A549 (cell line): Measurements from ENCODE around the gene CD151. TPM values are rescaled to one million over a fixed set of nuclear protein-coding genes. Genes with fewer than 3 reads are reported as not detected.

Experiments used
- ATAC-seq, 2 experiments: fragments of 200-7000 bp in 1 of 2; fragments of >200 bp in 1 of 2; cut with Nextera tagmentation in 1 of 2; cut with Tn5 transposase in 1 of 2; 3 replicates each; pipeline versions ENCODE4 v1.8.0 to v1.9.1; 2018 to 2020; ENCODE audit warnings: mild to moderate bottlenecking in 1 of 2, moderate library complexity in 1 of 2
- CTCF ChIA-PET: fragments of 300-600 bp; sonication (Branson Sonifier 250); formaldehyde crosslinking; extraction: SDS; loops from one replicate; lab custom pipeline; 2021; ENCODE audit warnings: antibody characterized with exemption, inconsistent platforms; lab: Yijun Ruan, JAX
- POLR2A ChIA-PET: fragments of 350-600 bp; formaldehyde crosslinking; extraction: SDS; loops from one replicate; lab custom pipeline; 2021; ENCODE audit warnings: antibody characterized with exemption, inconsistent platforms; lab: Yijun Ruan, JAX
- DNase-seq, 2 experiments: peaks; one replicate each; pipeline versions ENCODE4 v3.0.0 to v3.0.0-alpha.2; 2011 to 2016; ENCODE audit warnings: low read depth in 1 of 2, low spot score in 1 of 2
- FAIRE-seq: peaks from 2 replicates; lab custom pipeline; 2011; peaks lifted over from hg19 to GRCh38; lab: Jason Lieb, UNC
- H3K27ac ChIP-seq, 2 experiments: fragments of >200 bp; sonication (Bioruptor Twin); formaldehyde crosslinking; 3 replicates each; pipeline ENCODE4 v1.5.1; 2016 to 2017
- H3K4me1 ChIP-seq: fragments of >200 bp; sonication (Bioruptor Twin); formaldehyde crosslinking; 3 replicates; pipeline ENCODE4 v1.6.1; 2016
- H3K4me2 ChIP-seq: fragments of >200 bp; sonication (Bioruptor Twin); formaldehyde crosslinking; 3 replicates; pipeline ENCODE4 v1.6.1; 2016
- H3K4me3 ChIP-seq: fragments of >200 bp; sonication (Bioruptor Twin); formaldehyde crosslinking; 3 replicates; pipeline ENCODE4 v1.5.1; 2016
- H3K9me3 ChIP-seq: fragments of >200 bp; sonication (Bioruptor Twin); formaldehyde crosslinking; 3 replicates; pipeline ENCODE4 v1.6.1; 2016
- BCL3 ChIP-seq: fragments of >200 bp; sonication (Bioruptor Twin); formaldehyde crosslinking; IDR thresholded peaks from 3 replicates; pipeline ENCODE4 v1.6.1; 2016
- CBX2 ChIP-seq: fragments of 200-600 bp; sonication (generic); IDR thresholded peaks from 2 replicates; pipeline ENCODE4 v1.6.1; 2016; ENCODE audit warnings: low read depth, mild to moderate bottlenecking, borderline replicate concordance
- CHD2 ChIP-seq: fragments of 150-350 bp; IDR thresholded peaks from 2 replicates; pipeline ENCODE4 v1.6.1; 2014; ENCODE audit warnings: low read length; ENCODE audit not compliant: partially characterized antibody
- CHD4 ChIP-seq: fragments of 200-600 bp; sonication (generic); IDR thresholded peaks from 2 replicates; pipeline ENCODE4 v1.6.1; 2016; ENCODE audit warnings: antibody characterized with exemption, mild to moderate bottlenecking, borderline replicate concordance
- EP300 ChIP-seq, 2 experiments: fragments of >200 bp; sonication (Bioruptor Twin); formaldehyde crosslinking; IDR thresholded peaks; 2 replicates in 1 of 2; 3 replicates in 1 of 2; pipeline ENCODE4 v1.6.1; 2016 to 2017
- FOXS1 ChIP-seq: fragments of 250-450 bp; sonication (Bioruptor Pico); IDR thresholded peaks from 2 replicates; pipeline ENCODE4 v1.5.0; 2020; ENCODE audit warnings: mild to moderate bottlenecking, moderate library complexity
- HOXA7 ChIP-seq: fragments of 250-450 bp; sonication (Bioruptor Pico); IDR thresholded peaks from 2 replicates; pipeline ENCODE4 v1.5.0; 2020; ENCODE audit warnings: mild to moderate bottlenecking, moderate library complexity
- HOXB13 ChIP-seq: fragments of 250-450 bp; sonication (Bioruptor Pico); IDR thresholded peaks from 2 replicates; pipeline ENCODE4 v1.5.0; 2020; ENCODE audit warnings: low read depth, mild to moderate bottlenecking, moderate library complexity
- JUNB ChIP-seq: fragments of >200 bp; sonication (Bioruptor Twin); formaldehyde crosslinking; IDR thresholded peaks from 2 replicates; pipeline ENCODE4 v1.6.1; 2016
- KDM5A ChIP-seq: fragments of 200-600 bp; sonication (generic); IDR thresholded peaks from 2 replicates; pipeline ENCODE4 v1.6.1; 2016; ENCODE audit warnings: antibody characterized with exemption, mild to moderate bottlenecking
- MAFK ChIP-seq: fragments of 450-650 bp; IDR thresholded peaks from 2 replicates; pipeline ENCODE4 v1.6.1; 2014; ENCODE audit not compliant: partially characterized antibody
- MYC ChIP-seq: IDR thresholded peaks from 2 replicates; pipeline ENCODE4 v1.6.1; 2012; ENCODE audit warnings: mild to moderate bottlenecking, inconsistent platforms, low read length, improper control_type of control experiment, borderline replicate concordance
- NFE2L2 ChIP-seq: fragments of 150-350 bp; conservative IDR thresholded peaks from 2 replicates; pipeline ENCODE4 v1.6.1; 2014; ENCODE audit warnings: low read length
- NR3C1 ChIP-seq: fragments of >200 bp; sonication (Bioruptor Twin); formaldehyde crosslinking; IDR thresholded peaks from 3 replicates; pipeline ENCODE4 v1.6.1; 2017
- PHF8 ChIP-seq: fragments of 200-600 bp; sonication (generic); IDR thresholded peaks from 2 replicates; pipeline ENCODE4 v1.6.1; 2016; ENCODE audit warnings: low read depth, mild to moderate bottlenecking, antibody characterized with exemption, moderate library complexity, borderline replicate concordance
- RARB ChIP-seq: fragments of 250-450 bp; sonication (Bioruptor Pico); IDR thresholded peaks from 2 replicates; pipeline ENCODE4 v1.8.0; 2021; ENCODE audit warnings: mild to moderate bottlenecking, moderate library complexity
- RCOR1 ChIP-seq: fragments of 150-350 bp; IDR thresholded peaks from 2 replicates; pipeline ENCODE4 v1.6.1; 2014; ENCODE audit warnings: antibody characterized with exemption, low read length, low read depth
- TFCP2L1 ChIP-seq: fragments of 250-450 bp; sonication (Bioruptor Pico); IDR thresholded peaks from 2 replicates; pipeline ENCODE4 v1.5.0; 2021; ENCODE audit warnings: mild to moderate bottlenecking
- TP53 ChIP-seq: fragments of 250-450 bp; sonication (Bioruptor Pico); IDR thresholded peaks from 2 replicates; pipeline ENCODE4 v1.5.0; 2021; ENCODE audit warnings: mild to moderate bottlenecking, moderate library complexity
- ZSCAN20 ChIP-seq: fragments of 250-450 bp; sonication (Bioruptor Pico); IDR thresholded peaks from 2 replicates; pipeline ENCODE4 v1.8.0; 2022; ENCODE audit warnings: mild to moderate bottlenecking, moderate library complexity
- WGBS: methylation state at CpG from one replicate; pipeline ENCODE4 v1.1.6; 2017; ENCODE audit errors: missing lambda C conversion rate; 5-methylcytosine and 5-hydroxymethylcytosine counted together
- polyA plus RNA-seq, 4 experiments: library from polyadenylated mRNA; depleted of rRNA in 3 of 4; stranded (reverse); fragments of >200 nt; fragmentation: RNase III in 1 of 4; extraction: RNeasy Plus Mini Kit Qiagen cat#74134 plus additional on column Dnase treatment in 1 of 4; gene quantifications; 2 replicates in 3 of 4; 3 replicates in 1 of 4; pipeline ENCODE4 v1.2.3, GENCODE V29; 2011 to 2017
- TF ChIP-seq, protein P1 (sequence below): fragments of >200 bp; sonication (Bioruptor Twin); formaldehyde crosslinking; IDR thresholded peaks from 2 replicates; pipeline ENCODE4 v1.6.1; 2016
- TF ChIP-seq, protein P2 (sequence below): IDR thresholded peaks from 2 replicates; pipeline ENCODE4 v1.6.1; 2012
- TF ChIP-seq, protein P3 (sequence below): fragments of >200 bp; sonication (Bioruptor Twin); formaldehyde crosslinking; IDR thresholded peaks from 3 replicates; pipeline ENCODE4 v1.5.1; 2016
- TF ChIP-seq, protein P4 (sequence below): fragments of 250-450 bp; sonication (Bioruptor Pico); IDR thresholded peaks from 2 replicates; pipeline ENCODE4 v1.5.0; 2020; ENCODE audit warnings: low read depth, mild to moderate bottlenecking, moderate library complexity

Gene CD151
- polyA plus RNA-seq, 2 of the 4 experiments (the other 2 are of a cell fraction): 409 to 701 TPM

DNA sequence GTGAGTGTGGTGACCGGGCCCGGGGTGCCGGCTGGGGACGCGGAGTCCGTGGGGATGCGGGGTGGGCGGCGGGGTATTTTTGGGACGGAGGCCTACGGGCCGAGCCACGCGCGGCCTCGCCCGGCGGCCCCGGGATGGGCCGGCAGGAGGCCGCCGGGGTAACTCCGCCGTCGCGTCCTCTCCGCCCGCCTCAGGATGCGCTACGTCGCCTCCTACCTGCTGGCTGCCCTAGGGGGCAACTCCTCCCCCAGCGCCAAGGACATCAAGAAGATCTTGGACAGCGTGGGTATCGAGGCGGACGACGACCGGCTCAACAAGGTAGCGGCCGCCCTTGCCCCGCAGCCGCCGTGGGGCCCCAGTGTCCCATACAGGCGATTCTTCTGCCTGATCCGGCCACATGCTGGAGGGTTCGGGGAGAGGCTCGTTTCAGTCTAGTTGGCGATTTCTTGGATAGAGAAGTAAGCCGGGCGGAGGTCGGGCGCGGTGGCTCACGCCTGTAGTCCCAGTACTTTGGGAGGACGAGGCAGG is 22.6 kb upstream of the CD151 start (continued):
- no peak for TF ChIP-seq CHD2
- TF ChIP-seq RARB: no peak
- no peak for TF ChIP-seq FOXS1 (CRISPR knock-in tag)
- TF ChIP-seq NR3C1: no peak
- TF ChIP-seq, protein P1, sequence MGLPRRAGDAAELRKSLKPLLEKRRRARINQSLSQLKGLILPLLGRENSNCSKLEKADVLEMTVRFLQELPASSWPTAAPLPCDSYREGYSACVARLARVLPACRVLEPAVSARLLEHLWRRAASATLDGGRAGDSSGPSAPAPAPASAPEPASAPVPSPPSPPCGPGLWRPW: no peak

DNA sequence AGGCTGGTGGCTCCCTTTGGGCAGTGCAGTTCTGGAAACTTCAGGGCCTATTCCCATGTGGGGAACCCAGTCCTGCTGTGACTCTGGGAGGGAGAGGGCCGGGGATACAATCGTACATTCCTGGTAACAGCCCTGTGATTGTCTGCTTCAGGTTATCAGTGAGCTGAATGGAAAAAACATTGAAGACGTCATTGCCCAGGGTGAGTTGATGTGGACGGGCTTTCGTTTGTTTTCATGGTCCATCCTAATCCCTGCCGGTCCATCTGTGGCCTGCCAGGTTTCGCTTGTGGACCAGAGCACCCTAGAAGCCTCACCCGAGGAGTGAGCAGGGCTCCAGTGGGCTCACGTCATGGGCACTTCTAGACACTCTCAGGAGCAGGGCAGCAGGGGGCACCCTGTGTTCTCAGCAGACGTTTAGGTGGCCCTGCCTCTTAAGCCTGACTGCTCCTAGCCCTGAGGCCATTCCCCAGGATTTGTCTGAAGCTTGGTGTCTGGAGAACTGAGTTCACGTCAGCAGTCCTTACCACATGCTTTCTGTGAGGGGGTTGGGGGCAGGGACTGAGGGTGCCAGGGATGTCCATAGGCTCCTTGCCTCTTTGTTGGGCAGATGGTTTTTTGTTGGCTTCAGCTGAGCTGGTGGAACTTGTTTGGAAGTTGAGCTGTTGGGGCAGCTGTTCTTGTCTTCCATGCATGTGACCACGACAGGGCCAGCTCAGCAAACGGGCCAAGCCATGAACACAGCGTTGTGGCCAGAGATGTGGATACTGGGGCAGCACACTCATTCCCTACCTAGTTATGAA is 21.1 kb upstream of the CD151 start:
- TF ChIP-seq, protein P1: no peak
- no peak for TF ChIP-seq MAFK
- TF ChIP-seq CBX2: no peak
- no peak for TF ChIP-seq ZSCAN20
- no peak for TF ChIP-seq NFE2L2
- TF ChIP-seq, protein P2, sequence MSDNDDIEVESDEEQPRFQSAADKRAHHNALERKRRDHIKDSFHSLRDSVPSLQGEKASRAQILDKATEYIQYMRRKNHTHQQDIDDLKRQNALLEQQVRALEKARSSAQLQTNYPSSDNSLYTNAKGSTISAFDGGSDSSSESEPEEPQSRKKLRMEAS: no peak
- TF ChIP-seq HOXB13: no peak
- TF ChIP-seq TP53: no peak
- TF ChIP-seq RCOR1: no peak
- no peak for TF ChIP-seq PHF8
- TF ChIP-seq CHD4: no peak
- TF ChIP-seq MYC: no peak
- TF ChIP-seq EP300 (IDR thresholded peaks at IDR 0.05): no peak
- TF ChIP-seq, protein P3, sequence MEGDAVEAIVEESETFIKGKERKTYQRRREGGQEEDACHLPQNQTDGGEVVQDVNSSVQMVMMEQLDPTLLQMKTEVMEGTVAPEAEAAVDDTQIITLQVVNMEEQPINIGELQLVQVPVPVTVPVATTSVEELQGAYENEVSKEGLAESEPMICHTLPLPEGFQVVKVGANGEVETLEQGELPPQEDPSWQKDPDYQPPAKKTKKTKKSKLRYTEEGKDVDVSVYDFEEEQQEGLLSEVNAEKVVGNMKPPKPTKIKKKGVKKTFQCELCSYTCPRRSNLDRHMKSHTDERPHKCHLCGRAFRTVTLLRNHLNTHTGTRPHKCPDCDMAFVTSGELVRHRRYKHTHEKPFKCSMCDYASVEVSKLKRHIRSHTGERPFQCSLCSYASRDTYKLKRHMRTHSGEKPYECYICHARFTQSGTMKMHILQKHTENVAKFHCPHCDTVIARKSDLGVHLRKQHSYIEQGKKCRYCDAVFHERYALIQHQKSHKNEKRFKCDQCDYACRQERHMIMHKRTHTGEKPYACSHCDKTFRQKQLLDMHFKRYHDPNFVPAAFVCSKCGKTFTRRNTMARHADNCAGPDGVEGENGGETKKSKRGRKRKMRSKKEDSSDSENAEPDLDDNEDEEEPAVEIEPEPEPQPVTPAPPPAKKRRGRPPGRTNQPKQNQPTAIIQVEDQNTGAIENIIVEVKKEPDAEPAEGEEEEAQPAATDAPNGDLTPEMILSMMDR: no peak
- no peak for TF ChIP-seq BCL3
- TF ChIP-seq KDM5A: no peak
- 66% methylated on average over 12 of the region's 14 CpGs for WGBS
- peak overlapping the region; percentile 95 to 97 for H3K27ac ChIP-seq
- H3K4me3 ChIP-seq: peak overlapping the region; percentile 94
- ChIA-PET POLR2A (interaction anchor here (1.1 to 1.5 kb wide), 2 partner anchors 7 to 22 kb away, joined by 3 to 6 read pairs; partner anchors contain the start of gene PNPLA2), CTCF (interaction anchor here (0.9 to 1.2 kb wide), 2 partner anchors 9 to 13 kb away, joined by 3 to 7 read pairs; no protein-coding TSS in a partner anchor)
- H3K9me3 ChIP-seq: no peaks in the 10 kb centered on the region
- peaks cover 37% of the 10 kb centered on the region for H3K4me1 ChIP-seq
- no peak for DNase-seq
- ATAC-seq: no peak
- FAIRE-seq: no peak
- H3K4me2 ChIP-seq: peak overlapping the region; percentile 87

- peaks cover 37% of the 10 kb centered on the region for H3K4me1 ChIP-seq
- FAIRE-seq (no peak), ATAC-seq (no peak)
- TF ChIP-seq CHD2 (no peak), TP53 (no peak), BCL3 (no peak), JUNB (no peak), TFCP2L1 (CRISPR knock-in tag) (no peak), HOXA7 (CRISPR knock-in tag) (no peak)
- TF ChIP-seq, protein P4, sequence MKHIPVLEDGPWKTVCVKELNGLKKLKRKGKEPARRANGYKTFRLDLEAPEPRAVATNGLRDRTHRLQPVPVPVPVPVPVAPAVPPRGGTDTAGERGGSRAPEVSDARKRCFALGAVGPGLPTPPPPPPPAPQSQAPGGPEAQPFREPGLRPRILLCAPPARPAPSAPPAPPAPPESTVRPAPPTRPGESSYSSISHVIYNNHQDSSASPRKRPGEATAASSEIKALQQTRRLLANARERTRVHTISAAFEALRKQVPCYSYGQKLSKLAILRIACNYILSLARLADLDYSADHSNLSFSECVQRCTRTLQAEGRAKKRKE (CRISPR knock-in tag): no peak
- TF ChIP-seq, all 56 proteins: peak for 0
- POLR2A ChIA-PET: interaction anchor here (1.1 kb wide), 1 partner anchor 22 kb away, joined by 3 read pairs; no protein-coding TSS in a partner anchor
- DNase-seq: no peak
- Histone ChIP-seq H3K9me3 (no peaks in the 10 kb centered on the region), H3K27ac (peak overlapping the region in 1 of 2 experiments; percentile 95; a peak in 3 of 6 replicates), H3K4me3 (no peak overlapping the region), H3K4me2 (peak overlapping the region; percentile 87)
- CTCF ChIA-PET: interaction anchor here (1.2 kb wide), 1 partner anchor 8 kb away, joined by 3 read pairs; no protein-coding TSS in a partner anchor
- 87% methylated on average over 2 of the region's 3 CpGs for WGBS
Measured at GRCh38 chr11:812390-812789, 20.4 kb upstream of the CD151 start.
